WTC11 (cell line): ENCODE measurements around the gene KCTD4. TPM values are rescaled to one million over a fixed set of nuclear protein-coding genes. Genes with fewer than 3 reads are reported as not detected.

Source experiments
- ATAC-seq: fragments of 200-7000 bp; cut with Tn5 transposase; 2 replicates; pipeline ENCODE4 v1.10.0; 2021; ENCODE audit warnings: mild to moderate bottlenecking, moderate library complexity
- CTCF ChIA-PET: fragments of 300-600 bp; sonication (Branson Sonifier 250); formaldehyde crosslinking; loops from one replicate; lab custom pipeline; 2021; ENCODE audit warnings: antibody characterized with exemption; lab: Charles Lee
- POLR2A ChIA-PET: fragments of 350-600 bp; sonication (Branson Sonifier 250); formaldehyde crosslinking; loops from one replicate; lab custom pipeline; 2021; ENCODE audit warnings: antibody characterized with exemption; lab: Charles Lee
- DNase-seq: peaks from one replicate; pipeline ENCODE4 v3.0.0; 2021; ENCODE audit warnings: low spot score
- H3K27ac Mint-ChIP-seq: 2 replicates; pipeline ENCODE4 v1.8.0; 2021; ENCODE audit warnings: mixed read lengths
- H3K27me3 Mint-ChIP-seq: 2 replicates; pipeline ENCODE4 v1.8.0; 2021; ENCODE audit warnings: low read depth, mild to moderate bottlenecking, moderate library complexity, mixed read lengths
- H3K36me3 Mint-ChIP-seq: 2 replicates; pipeline ENCODE4 v1.8.0; 2021; ENCODE audit warnings: mixed read lengths
- H3K4me1 Mint-ChIP-seq: 2 replicates; pipeline ENCODE4 v1.8.0; 2022; ENCODE audit warnings: mixed read lengths
- H3K4me3 Mint-ChIP-seq: 2 replicates; pipeline ENCODE4 v1.8.0; 2021; ENCODE audit warnings: mild to moderate bottlenecking, moderate library complexity, mixed read lengths
- H3K9me3 Mint-ChIP-seq: 2 replicates; pipeline ENCODE4 v1.8.0; 2021; ENCODE audit warnings: mixed read lengths
- ATF2 ChIP-seq: sonication (generic); formaldehyde crosslinking; IDR thresholded peaks from 2 replicates; pipeline ENCODE4 v1.8.1; 2022; ENCODE audit warnings: low read depth, missing genetic modification reagents, borderline replicate concordance
- ATF3 ChIP-seq: sonication (generic); formaldehyde crosslinking; conservative IDR thresholded peaks from 2 replicates; pipeline ENCODE4 v1.8.1; 2022; ENCODE audit warnings: mild to moderate bottlenecking, missing genetic modification reagents
- CREB1 ChIP-seq: sonication (generic); formaldehyde crosslinking; IDR thresholded peaks from 2 replicates; pipeline ENCODE4 v1.8.0; 2023; ENCODE audit warnings: mild to moderate bottlenecking, missing genetic modification reagents
- CREM ChIP-seq: sonication (generic); formaldehyde crosslinking; IDR thresholded peaks from 2 replicates; pipeline ENCODE4 v1.8.1; 2022; ENCODE audit warnings: mild to moderate bottlenecking, missing genetic modification reagents, moderate library complexity
- E2F5 ChIP-seq: sonication (generic); formaldehyde crosslinking; IDR thresholded peaks from 2 replicates; pipeline ENCODE4 v1.8.1; 2022; ENCODE audit warnings: mild to moderate bottlenecking, moderate library complexity, missing genetic modification reagents
- FOXP4 ChIP-seq: sonication (generic); formaldehyde crosslinking; IDR thresholded peaks from 2 replicates; pipeline ENCODE4 v1.8.0; 2022; ENCODE audit warnings: mild to moderate bottlenecking, missing genetic modification reagents
- NFATC4 ChIP-seq: fragments of 250-450 bp; sonication (Bioruptor Pico); IDR thresholded peaks from 2 replicates; pipeline ENCODE4 v1.9.0; 2021; ENCODE audit warnings: mild to moderate bottlenecking
- NFE2L1 ChIP-seq: sonication (generic); formaldehyde crosslinking; IDR thresholded peaks from 2 replicates; pipeline ENCODE4 v1.8.1; 2023; ENCODE audit warnings: missing genetic modification reagents
- PRRX2 ChIP-seq: fragments of 250-450 bp; sonication (Bioruptor Pico); IDR thresholded peaks from 2 replicates; pipeline ENCODE4 v1.8.0; 2021; ENCODE audit warnings: mild to moderate bottlenecking
- RELA ChIP-seq: sonication (generic); formaldehyde crosslinking; IDR thresholded peaks from 2 replicates; pipeline ENCODE4 v1.8.1; 2022; ENCODE audit warnings: missing genetic modification reagents, mild to moderate bottlenecking, borderline replicate concordance
- SP1 ChIP-seq: sonication (generic); formaldehyde crosslinking; conservative IDR thresholded peaks from 2 replicates; pipeline ENCODE4 v1.8.1; 2022; ENCODE audit warnings: missing genetic modification reagents
- ZBTB43 ChIP-seq: sonication (generic); formaldehyde crosslinking; IDR thresholded peaks from 2 replicates; pipeline ENCODE4 v1.8.1; 2023; ENCODE audit warnings: mild to moderate bottlenecking, missing genetic modification reagents
- ZNF396 ChIP-seq: fragments of 250-450 bp; sonication (Bioruptor Pico); IDR thresholded peaks from 2 replicates; pipeline ENCODE4 v1.8.0; 2021; ENCODE audit warnings: mild to moderate bottlenecking, moderate library complexity, borderline replicate concordance
- ZNF512 ChIP-seq: sonication (generic); formaldehyde crosslinking; IDR thresholded peaks from 2 replicates; pipeline ENCODE4 v1.8.1; 2022; ENCODE audit warnings: missing genetic modification reagents, borderline replicate concordance
- ZNF532 ChIP-seq: fragments of 250-450 bp; sonication (Bioruptor Pico); IDR thresholded peaks from 2 replicates; pipeline ENCODE4 v1.9.0; 2021; ENCODE audit warnings: mild to moderate bottlenecking, borderline replicate concordance
- ZSCAN18 ChIP-seq: fragments of 250-450 bp; sonication (Bioruptor Pico); IDR thresholded peaks from 2 replicates; pipeline ENCODE4 v2.1.2; 2022; ENCODE audit warnings: mild to moderate bottlenecking, moderate library complexity
- total RNA-seq: library from RNA; stranded (reverse); gene quantifications from 3 replicates; pipeline ENCODE4 v1.2.3, GENCODE V29; 2021

KCTD4 gene
- total RNA-seq, 1 experiment from 2014 or later: not detected

- no peak for TF ChIP-seq ZNF532 (CRISPR knock-in tag)
- no peak for TF ChIP-seq CREB1 (CRISPR knock-in tag)
- TF ChIP-seq E2F5 (CRISPR knock-in tag): no peak
- no peak for TF ChIP-seq ZNF512 (CRISPR knock-in tag)
- no peak for TF ChIP-seq CREM (CRISPR knock-in tag)
- TF ChIP-seq NFE2L1: no peak
- TF ChIP-seq ATF3 (CRISPR knock-in tag): no peak
- TF ChIP-seq PRRX2: no peak
Measured at GRCh38 chr13:45240143-45240542, 39.3 kb upstream of the KCTD4 start (continued).

- no peaks in the 10 kb centered on the region for H3K27me3 Mint-ChIP-seq
- H3K4me3 Mint-ChIP-seq: no peak overlapping the region
- peak overlapping the region; percentile 42; the same call in 1 of the 2 replicates for H3K27ac Mint-ChIP-seq
- no peaks in the 10 kb centered on the region for H3K9me3 Mint-ChIP-seq
- DNase-seq (no peak), ATAC-seq (no peak)
- ChIA-PET POLR2A (no interaction called here), CTCF (interaction anchor here (1.0 to 1.3 kb wide), 2 partner anchors 39 to 193 kb away, joined by 3 to 5 read pairs; no protein-coding TSS in a partner anchor)
- TF ChIP-seq ZNF396 (CRISPR knock-in tag) (no peak), ZSCAN18 (CRISPR knock-in tag) (no peak), NFATC4 (CRISPR knock-in tag) (no peak)
- H3K36me3 Mint-ChIP-seq: no peaks in the 10 kb centered on the region
- peaks cover 7% of the 10 kb centered on the region for H3K4me1 Mint-ChIP-seq
Measured at GRCh38 chr13:45238945-45239795, 38.3 kb upstream of the KCTD4 start.

- ChIA-PET POLR2A (no interaction called here), CTCF (no interaction called here)
- H3K4me1 Mint-ChIP-seq: 0 out of 2 replicates have a peak, but pooled peaks cover 4% of the 10 kb centered on the region
- no peak overlapping the region for H3K4me3 Mint-ChIP-seq
- no peak overlapping the region for H3K27ac Mint-ChIP-seq
- H3K9me3 Mint-ChIP-seq: no peaks in the 10 kb centered on the region
- no peaks in the 10 kb centered on the region for H3K36me3 Mint-ChIP-seq
- ATAC-seq (no peak), DNase-seq (no peak)
- no peaks in the 10 kb centered on the region for H3K27me3 Mint-ChIP-seq
- no peak for TF ChIP-seq SP1 (CRISPR knock-in tag)
- TF ChIP-seq ATF2 (CRISPR knock-in tag): no peak
- no peak for TF ChIP-seq FOXP4
- TF ChIP-seq ZBTB43 (CRISPR knock-in tag): no peak
- TF ChIP-seq RELA (CRISPR knock-in tag): no peak
Measured at GRCh38 chr13:45232591-45232990, 31.7 kb upstream of the KCTD4 start.
